Vagina (tissue), 2 donors: ENCODE results near the gene ABCA13.

Experiments
- POLR2A ChIP-seq, 2 donors: fragments of 450-650 bp; IDR thresholded peaks; one replicate each; pipeline ENCODE4 v1.6.1; 2017; ENCODE audit warnings: antibody characterized with exemption in 2 of 2, mild to moderate bottlenecking in 2 of 2, moderate library complexity in 2 of 2
- TF ChIP-seq, protein P1 (sequence below), 3 experiments: fragments of 450-650 bp in 2 of 3; fragments of 200-600 bp in 1 of 3; sonication (generic) in 1 of 3; IDR thresholded peaks; one replicate each; pipeline ENCODE4 v1.5.1; 2017 to 2019; ENCODE audit warnings: antibody characterized with exemption in 3 of 3, mild to moderate bottlenecking in 2 of 3, moderate library complexity in 2 of 3

DNA sequence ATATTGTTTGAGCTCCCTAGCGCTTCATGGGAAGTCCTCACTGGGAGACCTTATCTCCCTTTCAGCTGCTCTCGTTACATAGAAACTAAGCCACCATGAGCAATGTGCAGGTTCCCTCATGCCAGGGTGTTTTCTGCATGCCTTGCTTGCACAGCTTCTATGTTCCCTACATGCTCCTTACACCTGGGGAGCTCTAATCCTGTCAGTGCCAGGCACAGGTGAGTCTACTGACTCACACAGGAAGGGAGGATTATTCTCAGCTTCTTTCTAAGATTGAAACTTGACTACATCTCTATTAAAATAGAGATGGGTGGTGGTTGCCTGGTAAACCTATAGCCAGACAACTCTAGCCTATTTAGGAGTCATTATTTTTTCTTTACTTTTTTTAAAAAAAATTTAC lies 377.4 kb downstream of the ABCA13 start:
- TF ChIP-seq, protein P1, sequence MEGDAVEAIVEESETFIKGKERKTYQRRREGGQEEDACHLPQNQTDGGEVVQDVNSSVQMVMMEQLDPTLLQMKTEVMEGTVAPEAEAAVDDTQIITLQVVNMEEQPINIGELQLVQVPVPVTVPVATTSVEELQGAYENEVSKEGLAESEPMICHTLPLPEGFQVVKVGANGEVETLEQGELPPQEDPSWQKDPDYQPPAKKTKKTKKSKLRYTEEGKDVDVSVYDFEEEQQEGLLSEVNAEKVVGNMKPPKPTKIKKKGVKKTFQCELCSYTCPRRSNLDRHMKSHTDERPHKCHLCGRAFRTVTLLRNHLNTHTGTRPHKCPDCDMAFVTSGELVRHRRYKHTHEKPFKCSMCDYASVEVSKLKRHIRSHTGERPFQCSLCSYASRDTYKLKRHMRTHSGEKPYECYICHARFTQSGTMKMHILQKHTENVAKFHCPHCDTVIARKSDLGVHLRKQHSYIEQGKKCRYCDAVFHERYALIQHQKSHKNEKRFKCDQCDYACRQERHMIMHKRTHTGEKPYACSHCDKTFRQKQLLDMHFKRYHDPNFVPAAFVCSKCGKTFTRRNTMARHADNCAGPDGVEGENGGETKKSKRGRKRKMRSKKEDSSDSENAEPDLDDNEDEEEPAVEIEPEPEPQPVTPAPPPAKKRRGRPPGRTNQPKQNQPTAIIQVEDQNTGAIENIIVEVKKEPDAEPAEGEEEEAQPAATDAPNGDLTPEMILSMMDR (IDR thresholded peaks at IDR 0.05), result no peak
- no peak for TF ChIP-seq POLR2A (IDR thresholded peaks at IDR 0.05)
